ENCODE results near the gene C3orf70.

Gene C3orf70, protein sequence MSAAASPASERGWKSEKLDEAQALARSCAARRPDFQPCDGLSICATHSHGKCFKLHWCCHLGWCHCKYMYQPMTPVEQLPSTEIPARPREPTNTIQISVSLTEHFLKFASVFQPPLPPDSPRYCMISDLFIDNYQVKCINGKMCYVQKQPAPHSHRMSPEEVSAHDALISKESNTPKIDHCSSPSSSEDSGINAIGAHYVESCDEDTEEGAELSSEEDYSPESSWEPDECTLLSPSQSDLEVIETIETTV

DNA sequence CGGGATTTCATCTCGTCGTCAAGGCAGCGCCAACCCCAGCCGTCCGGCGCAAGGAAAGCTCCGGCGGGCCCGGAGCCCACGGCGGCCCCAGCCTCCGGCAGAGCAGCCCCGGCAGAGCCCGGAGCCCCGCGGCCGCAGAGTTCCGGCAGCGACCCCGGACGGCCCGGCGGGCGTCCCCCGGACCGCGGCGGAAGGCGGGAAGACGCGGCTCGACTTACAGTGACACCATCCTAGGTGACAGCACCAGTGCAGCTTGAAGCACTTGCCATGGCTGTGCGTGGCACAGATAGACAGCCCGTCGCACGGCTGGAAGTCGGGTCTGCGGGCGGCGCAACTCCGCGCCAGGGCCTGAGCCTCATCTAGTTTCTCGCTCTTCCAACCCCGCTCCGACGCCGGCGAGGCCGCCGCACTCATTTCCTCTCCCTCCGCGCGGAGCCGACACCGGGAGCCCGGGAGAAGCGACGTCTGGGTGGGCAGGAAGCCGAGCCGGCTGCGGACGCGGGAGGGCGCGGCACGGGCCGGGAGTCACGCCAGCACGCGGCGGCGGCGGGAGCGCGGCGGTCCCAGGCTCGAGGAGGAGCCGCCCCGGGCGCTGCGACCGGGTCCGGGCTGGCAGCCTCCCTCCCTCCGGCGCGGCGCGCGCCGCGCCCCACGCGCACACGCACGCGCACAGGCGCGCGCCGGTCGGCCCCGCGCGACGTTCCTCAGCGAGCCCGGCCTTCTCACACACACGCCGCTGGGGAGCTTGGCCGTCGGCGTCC, at the start of gene C3orf70:
C3orf70 (minus strand) TSS at position 651 of the 761 bp plus-strand sequence; CDS start at position 414, 237 bp downstream.
- Histone ChIP-seq H3K4me1 (ENCODE audit: control insufficient read depth in 1 of 2, insufficient read depth in 1 of 2, low read depth in 1 of 2, low read length in 1 of 2) (peaks cover 13 to 18% of the 10 kb centered on the region in 2 experiments), H3K9me3 (no peaks in the 10 kb centered on the region), H3K27ac (no peak within 1 kb of the TSS), H3K4me3 (ENCODE audit: low read depth in 1 of 2, low read length in 1 of 2) (peak within 1 kb of the TSS; percentile 67), H3K27me3 (peaks cover 100% of the 10 kb centered on the region), H3K36me3 (no peaks in the 10 kb centered on the region)
- TF ChIP-seq, protein P1, sequence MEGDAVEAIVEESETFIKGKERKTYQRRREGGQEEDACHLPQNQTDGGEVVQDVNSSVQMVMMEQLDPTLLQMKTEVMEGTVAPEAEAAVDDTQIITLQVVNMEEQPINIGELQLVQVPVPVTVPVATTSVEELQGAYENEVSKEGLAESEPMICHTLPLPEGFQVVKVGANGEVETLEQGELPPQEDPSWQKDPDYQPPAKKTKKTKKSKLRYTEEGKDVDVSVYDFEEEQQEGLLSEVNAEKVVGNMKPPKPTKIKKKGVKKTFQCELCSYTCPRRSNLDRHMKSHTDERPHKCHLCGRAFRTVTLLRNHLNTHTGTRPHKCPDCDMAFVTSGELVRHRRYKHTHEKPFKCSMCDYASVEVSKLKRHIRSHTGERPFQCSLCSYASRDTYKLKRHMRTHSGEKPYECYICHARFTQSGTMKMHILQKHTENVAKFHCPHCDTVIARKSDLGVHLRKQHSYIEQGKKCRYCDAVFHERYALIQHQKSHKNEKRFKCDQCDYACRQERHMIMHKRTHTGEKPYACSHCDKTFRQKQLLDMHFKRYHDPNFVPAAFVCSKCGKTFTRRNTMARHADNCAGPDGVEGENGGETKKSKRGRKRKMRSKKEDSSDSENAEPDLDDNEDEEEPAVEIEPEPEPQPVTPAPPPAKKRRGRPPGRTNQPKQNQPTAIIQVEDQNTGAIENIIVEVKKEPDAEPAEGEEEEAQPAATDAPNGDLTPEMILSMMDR (IDR thresholded peaks at IDR 0.05): no peak

DNA sequence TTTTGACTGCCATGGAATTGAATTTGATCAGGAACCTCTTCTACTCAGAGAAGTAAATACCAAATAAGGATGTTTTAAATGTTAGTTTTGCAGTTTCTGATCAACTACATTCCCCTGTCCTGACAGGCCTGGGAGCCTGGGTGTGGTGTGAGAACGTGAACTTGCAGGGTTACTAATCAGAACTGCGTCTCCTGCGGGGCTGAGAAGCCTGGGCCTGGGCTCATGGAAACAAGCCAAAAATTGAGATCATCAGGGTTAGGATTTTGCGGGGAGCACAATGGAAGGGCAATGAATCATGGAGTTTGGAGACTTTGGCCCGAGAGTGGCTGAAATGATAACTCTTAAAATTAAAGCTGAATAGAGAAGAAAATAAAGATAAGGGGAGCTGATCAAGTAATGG, 47.8 kb upstream of the C3orf70 start:
- no peak overlapping the region for H3K27ac ChIP-seq
- TF ChIP-seq, protein P1 (IDR thresholded peaks at IDR 0.05): no peak
- peaks cover 4 to 9% of the 10 kb centered on the region in 2 experiments for H3K4me1 ChIP-seq (ENCODE audit: control insufficient read depth in 1 of 2, insufficient read depth in 1 of 2, low read depth in 1 of 2, low read length in 1 of 2)
- H3K9me3 ChIP-seq: no peaks in the 10 kb centered on the region
- no peaks in the 10 kb centered on the region for H3K27me3 ChIP-seq
- no peak overlapping the region for H3K4me3 ChIP-seq (ENCODE audit: low read depth in 1 of 2, low read length in 1 of 2)
- H3K36me3 ChIP-seq: no peaks in the 10 kb centered on the region

DNA sequence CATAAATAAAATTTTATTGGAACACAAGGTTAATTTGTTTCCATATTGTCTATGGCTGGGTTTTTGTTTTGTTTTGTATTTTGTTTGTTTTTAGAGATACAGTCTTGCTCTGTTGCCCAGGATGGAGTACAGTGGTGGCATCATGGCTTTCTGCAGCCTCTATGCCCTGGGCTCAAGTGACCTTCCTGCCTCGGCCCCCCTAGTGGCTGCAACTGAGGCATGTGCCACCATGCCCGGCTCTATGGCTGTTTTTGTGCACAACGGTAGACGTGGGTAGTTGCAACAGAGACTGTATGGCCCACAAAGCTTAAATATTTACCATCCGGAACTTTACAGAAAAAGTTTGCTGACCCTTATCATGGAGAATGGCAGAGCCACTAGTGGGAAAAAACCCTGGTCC, 46.8 kb upstream of the C3orf70 start:
- Histone ChIP-seq H3K27me3 (no peaks in the 10 kb centered on the region), H3K4me3 (ENCODE audit: low read depth in 1 of 2, low read length in 1 of 2) (no peak overlapping the region), H3K27ac (no peak overlapping the region), H3K36me3 (no peaks in the 10 kb centered on the region), H3K9me3 (no peaks in the 10 kb centered on the region), H3K4me1 (ENCODE audit: control insufficient read depth in 1 of 2, insufficient read depth in 1 of 2, low read depth in 1 of 2, low read length in 1 of 2) (peaks cover 4 to 9% of the 10 kb centered on the region in 2 experiments)
- TF ChIP-seq, protein P1 (IDR thresholded peaks at IDR 0.05): no peak

DNA sequence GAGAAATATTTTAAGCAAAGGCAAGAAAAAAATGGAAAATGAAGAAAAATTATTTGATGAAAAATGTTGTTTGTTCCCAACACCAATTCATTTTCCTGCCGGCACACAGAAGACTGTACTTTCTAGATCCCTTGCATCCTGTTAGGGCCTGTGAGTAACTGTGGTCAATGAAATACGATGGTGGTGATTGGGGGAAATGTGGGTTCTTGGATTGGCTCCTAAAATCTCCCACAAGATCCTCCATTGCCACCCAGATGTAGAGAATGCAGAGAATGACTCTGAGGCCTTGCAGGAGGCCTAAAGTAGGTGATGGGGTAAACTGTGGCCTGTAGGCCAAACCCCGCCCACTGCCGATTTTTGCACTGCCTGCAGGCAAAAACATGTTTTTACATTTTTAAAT, 46.3 kb upstream of the C3orf70 start:
- Histone ChIP-seq H3K4me1 (ENCODE audit: control insufficient read depth in 1 of 2, insufficient read depth in 1 of 2, low read depth in 1 of 2, low read length in 1 of 2) (peaks cover 4 to 9% of the 10 kb centered on the region in 2 experiments), H3K27ac (no peak overlapping the region), H3K4me3 (ENCODE audit: low read depth in 1 of 2, low read length in 1 of 2) (no peak overlapping the region), H3K36me3 (no peaks in the 10 kb centered on the region), H3K27me3 (no peaks in the 10 kb centered on the region), H3K9me3 (no peaks in the 10 kb centered on the region)
- TF ChIP-seq, protein P1 (IDR thresholded peaks at IDR 0.05): no peak

DNA sequence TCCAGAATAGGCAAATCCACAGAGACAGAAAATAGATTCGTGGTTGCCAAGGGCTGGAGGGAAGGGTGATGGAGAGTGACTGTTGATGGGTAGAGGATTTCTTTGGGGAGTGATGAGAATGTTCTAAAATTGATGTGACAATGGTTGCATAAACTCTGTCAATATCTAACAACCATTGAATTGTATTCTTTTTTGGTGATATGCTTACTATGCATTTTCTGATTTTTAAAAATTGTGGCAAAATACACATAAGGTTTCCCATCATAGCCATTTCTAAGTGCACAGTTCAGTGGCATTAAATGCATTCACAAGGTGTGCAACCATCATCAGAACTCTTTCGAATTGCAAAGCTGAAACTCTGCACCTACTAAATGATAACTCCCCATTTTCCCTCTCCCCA, 44.2 kb upstream of the C3orf70 start:
- Histone ChIP-seq H3K27me3 (no peaks in the 10 kb centered on the region), H3K4me3 (ENCODE audit: low read depth in 1 of 2, low read length in 1 of 2) (no peak overlapping the region), H3K4me1 (ENCODE audit: control insufficient read depth in 1 of 2, insufficient read depth in 1 of 2, low read depth in 1 of 2, low read length in 1 of 2) (peaks cover 4 to 12% of the 10 kb centered on the region in 2 experiments), H3K9me3 (no peaks in the 10 kb centered on the region), H3K27ac (no peak overlapping the region), H3K36me3 (no peaks in the 10 kb centered on the region)
- TF ChIP-seq, protein P1 (IDR thresholded peaks at IDR 0.05): no peak

All from neutrophil (primary cell).